SW 1271 (cell line): ENCODE measurements around the gene RHCG.

Source experiments
- DNase-seq, 2 experiments: peaks; one replicate each; lab custom pipeline; 2025; lab: John Stamatoyannopoulos, UW

The RHCG gene

DNA sequence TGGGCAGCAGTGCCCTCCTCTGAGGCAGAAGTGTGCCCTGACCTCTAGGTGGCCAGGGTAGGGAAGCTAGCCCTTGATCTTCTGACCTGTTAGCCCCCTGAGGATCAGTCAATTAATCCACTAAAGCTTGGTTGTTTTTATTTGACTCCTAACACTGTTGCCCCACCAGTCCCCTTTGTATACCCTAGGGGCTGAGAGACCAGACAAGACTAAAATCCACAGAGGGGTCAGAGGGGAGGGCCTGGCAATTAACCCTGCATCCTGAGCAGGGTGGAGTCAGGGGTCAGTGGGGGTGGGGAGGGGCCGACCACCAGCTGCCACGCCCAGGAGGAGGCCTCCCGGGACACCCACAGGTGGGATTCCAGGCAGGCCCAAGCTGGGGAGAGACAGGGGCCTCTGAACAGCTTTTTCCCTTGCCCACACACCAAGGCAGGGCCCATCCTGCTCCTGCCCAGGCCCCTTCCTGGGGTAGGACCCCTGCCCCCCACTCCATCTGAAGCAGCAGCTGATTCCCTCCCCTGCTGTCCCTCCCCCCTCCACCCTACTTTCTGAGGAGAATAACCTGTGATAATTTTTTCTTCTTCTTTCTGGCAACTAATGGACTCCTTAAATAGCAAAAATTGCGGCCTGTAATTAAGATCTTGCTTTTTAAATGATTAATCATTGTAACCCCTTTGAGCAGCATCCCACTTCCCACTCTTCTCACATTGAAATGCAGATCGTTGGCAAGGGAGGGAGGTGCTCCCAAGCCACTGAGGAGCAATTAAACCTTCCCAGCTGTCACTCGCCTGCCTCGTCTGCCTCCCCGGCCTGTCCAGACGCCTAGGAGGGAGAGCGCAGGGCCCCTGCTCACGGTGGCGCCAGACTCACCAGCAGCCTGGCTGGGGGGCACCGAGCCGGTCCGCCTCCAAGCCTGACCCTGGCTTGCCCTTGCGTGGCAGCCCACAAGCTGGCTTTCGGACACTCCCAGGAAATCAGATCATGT is 51.9 kb downstream of the RHCG start:
- no peak for DNase-seq

DNA sequence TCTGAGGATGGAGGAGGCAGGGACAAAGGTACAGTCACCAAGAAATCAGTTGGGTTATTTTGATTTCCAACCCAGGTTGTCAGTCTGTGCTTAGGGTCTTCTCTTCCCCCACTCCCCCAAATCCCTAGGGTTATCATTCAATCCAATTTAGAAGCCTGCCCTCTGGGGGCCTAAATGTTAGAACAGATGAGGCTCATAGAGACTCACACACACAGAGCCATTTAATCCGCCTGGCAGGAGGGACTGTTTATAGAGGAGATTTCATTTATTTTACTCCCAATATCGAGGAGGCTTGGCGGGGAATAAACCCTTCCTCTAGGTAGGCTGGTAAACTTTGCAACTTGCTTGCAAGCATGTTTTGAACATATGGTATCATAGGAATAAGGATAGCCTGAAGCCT is 52.8 kb downstream of the RHCG start:
- no peak for DNase-seq

DNA sequence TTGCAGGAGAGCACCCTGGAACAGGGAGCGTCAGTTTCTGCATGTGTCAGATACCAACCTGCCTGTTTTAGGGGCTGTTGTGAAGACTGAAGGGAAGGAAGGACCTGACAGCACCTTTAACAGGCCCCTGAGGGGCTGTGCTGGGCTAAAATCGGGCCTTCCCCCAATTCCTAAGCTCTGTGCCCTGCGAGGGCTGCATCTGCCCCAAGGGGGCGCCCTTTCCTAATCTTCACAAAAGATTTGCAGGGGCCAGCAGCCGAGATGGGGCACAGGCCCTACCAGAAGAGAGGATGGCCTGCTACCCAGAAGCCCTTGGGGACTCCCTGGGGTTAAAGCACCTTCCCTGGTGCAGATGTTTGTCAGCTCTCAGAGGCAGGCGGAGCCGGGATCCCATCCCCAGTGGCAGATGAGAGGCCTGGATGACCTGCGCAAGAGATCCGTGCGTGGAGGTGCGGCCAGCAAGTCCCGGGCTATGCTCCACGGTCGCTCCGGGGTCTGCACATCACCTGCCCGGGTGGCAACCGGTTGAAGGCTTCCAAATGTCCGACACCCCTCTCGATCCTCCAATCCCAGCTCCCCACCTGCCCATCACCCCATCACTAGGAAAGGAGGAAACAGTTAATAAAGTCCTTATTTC is 53.6 kb downstream of the RHCG start:
- DNase-seq = peak; percentile 35 to 42

DNA sequence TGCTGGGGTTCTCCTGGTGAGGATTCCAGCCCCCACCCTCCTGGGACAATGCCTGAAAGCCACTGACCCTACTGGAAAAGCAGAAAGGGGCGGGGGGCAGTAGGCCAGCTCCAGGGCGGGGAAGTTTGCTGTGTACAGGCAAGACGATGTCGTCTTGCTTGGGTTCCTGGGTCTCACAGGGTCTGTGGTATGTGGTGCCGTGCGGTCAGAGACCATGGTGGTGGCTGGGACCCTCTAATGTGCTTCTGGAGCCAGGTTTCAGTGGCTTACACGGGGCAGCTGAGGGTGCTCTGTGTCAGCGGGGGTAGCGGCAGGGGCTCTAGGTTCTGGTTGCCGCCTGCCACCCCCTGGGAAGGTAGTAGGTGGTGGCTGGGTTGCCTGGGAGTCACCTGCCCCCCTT is 54.2 kb downstream of the RHCG start:
- no peak for DNase-seq

DNA sequence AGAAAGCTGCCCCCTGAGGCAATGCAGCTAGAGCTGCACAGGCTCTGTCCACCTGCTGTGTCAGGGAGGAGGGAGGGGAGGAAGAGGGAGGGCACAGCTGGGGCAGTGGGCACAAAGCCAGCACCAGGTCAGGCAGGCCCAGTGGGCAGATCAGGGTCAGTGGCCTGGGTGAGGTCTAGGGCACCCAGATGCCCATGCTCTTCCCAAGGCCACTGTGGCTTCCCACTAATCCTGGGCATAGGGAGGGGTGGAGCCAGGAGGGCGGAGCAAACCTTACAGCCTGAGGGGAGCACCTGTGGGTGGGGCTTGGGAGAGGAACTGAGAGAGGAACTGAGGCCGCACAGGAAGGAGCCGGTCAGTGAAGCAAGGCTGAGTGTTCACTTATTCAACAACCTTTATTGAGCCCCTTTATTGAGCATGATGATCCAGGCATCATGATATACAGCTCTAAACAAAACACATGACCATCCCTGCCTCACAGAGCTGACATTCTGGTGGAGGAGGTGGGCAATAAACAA is 55.0 kb downstream of the RHCG start:
- DNase-seq = no peak

DNA sequence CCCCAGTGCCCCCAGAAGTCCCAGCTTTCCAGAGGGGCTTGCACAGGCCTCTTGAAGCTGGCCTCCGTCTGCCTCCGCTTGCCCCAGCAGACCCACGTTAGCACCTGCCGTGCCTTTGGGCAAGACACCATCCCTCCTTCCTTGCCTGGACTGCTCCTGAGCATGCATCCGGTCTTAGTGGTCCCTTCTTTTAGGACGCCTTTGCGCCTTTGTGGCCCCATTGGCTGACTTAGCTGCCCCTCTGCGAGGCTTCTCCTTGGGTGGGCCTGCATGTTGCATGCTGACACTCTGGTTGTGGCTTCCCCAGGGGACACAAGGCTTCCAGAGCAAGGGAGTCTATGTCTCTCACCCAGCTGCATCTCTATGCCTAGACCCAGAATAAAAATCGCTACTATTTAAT is 56.6 kb downstream of the RHCG start:
- no peak for DNase-seq

DNA sequence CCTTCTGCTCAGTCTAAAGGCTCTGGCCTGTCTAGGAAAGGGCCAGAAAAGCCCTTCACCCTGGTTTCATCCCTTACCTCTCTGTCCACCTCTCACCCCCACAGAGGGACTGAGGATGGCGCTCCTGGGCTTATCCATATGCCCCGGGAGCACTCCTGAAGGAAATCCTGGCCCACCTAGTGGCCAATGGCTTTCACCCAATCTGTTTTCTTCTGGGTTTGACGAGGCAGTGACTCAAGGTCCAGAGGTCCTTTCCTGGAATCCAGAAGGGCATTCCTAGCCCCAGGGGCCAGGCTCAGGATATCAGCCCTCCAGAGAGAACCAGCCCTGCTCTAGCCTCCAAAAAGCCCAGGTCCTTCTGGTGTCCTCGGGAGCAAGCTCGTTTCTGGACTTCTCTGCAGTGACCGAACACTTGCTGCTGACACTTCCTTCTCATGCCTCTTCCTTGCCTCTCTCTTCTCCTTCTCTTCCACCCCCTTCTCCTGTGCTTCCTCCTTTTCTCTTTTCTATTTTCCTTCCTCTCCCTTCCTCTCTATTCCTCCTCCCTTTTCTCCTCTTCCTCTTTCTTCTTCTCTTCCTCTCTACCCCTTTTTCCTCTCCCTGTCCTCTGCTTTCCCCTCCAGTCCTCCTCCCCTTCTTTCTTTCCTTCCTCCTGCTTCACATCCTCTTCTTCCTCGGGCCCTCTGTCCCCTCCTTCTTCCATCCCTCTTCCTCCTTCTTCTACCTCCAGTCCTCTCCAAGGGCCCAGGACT is 59.6 kb downstream of the RHCG start:
- peak in 1 of 2 experiments; percentile 16 for DNase-seq

DNA sequence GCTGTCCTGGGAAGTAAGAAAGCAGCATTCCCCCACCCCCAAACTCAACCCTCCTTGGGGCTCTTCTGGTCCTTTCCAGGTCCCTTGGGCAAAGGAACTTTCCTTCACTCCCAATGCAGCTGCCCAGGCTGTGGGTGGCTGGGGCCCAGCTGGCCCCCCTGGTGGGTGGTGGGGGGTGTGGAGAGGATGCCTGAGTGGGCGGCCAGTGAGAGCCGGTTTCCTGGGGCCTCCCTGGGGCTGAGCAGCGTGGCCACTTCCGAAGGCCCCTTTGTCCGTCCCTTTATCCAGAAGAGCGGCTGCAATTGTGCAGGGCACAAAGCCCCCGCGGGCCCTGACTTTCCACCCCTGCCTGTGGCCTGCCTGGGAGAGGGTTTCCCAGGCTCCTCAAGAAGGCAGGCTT is 61.0 kb downstream of the RHCG start:
- DNase-seq = no peak

DNA sequence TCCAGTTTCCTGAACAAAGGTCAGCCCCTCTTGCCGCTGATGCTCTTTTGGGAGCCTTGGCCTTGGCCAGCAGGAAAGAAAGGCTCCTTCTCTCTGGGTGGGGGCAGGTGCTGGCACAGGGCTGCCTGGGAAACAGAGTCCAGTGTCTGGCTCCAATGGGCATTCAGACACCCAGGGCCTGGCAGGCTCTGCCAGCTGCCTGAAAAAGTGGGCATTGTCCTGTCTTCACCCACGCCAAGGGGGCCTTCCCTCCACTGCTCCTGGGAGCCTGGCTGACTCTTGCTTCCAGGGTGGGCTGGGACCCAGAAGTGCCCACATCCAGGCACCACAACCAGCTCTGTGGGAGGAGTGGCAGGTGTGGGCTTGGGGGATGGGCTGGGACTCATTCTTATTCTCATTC is 62.7 kb downstream of the RHCG start:
- no peak for DNase-seq

DNA sequence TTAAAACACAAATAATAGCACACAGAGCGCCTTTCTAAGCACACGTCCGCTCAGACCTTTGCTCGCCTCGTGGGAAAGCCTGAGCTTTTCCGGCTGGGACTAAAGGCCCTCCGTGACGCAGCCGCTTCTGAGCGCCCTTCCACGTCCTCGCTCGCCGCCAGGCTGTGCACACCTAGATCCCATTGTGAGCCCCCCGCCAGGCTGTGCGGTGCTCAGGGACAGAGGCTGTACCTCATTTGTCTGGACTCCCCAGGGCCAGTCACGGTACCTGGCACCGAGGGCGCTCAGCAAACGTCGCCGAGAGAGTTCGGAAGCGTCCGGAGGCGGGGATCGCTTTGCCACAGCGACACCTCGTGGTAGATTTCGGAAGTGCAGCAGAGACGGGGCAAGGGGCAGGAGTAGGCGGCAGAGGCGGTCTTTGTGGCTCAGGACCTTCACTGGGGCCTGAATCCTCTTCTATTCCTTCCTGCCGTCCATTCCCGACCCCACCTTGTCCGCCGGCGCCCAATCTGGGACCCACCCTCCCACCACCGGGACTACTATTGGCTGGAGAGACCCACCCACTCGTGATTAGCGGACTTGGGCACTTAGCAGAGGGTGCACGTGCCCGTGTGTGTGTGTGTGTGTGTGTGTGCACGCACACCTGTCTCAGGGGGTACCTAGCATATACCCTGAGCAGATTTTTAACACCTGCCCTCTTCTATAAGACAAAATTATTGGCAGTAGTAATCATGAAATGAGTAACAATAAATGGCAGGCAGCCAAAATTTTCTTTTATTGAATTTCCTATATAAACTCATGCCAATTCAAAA is 65.6 kb downstream of the RHCG start:
- DNase-seq = peak; percentile 19 to 78

DNA sequence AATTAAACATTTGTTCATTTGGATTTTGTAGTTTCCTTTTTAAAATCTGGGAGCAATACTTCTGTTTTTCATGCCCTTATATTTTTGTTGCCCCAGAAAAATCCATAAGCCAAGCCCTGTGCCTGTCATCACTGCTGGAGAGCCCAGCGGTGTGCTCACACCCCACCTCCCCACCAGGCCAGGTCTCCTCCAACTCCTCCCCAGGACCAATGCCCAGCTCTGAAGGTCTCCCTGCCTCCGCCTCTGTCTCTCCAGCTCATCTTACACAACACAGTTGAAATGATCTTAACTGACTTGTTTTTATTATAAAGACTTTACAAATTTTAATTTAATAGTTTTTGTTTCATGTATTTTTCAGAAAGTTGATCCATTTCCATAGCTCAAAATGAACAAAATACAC is 66.4 kb downstream of the RHCG start:
- DNase-seq = no peak

DNA sequence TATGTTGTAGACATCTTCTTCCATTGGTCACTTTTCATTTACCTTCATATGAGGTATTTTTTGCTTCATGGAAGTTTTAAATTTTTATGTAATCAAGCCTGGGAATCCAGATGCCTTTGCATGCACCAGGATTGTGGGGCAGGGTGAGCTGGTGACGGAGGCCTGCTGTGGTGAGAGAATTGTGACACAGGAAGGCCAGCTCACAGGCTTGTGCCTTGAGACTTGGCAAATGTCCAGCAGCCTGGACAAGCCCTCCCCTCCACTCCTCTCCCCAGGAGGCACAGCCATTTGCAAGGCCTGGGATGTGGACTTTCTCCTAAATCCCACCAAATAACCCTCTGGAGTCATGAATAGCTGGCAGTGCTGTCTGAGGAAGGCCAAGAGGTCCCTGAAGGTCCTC is 67.4 kb downstream of the RHCG start:
- no peak for DNase-seq

DNA sequence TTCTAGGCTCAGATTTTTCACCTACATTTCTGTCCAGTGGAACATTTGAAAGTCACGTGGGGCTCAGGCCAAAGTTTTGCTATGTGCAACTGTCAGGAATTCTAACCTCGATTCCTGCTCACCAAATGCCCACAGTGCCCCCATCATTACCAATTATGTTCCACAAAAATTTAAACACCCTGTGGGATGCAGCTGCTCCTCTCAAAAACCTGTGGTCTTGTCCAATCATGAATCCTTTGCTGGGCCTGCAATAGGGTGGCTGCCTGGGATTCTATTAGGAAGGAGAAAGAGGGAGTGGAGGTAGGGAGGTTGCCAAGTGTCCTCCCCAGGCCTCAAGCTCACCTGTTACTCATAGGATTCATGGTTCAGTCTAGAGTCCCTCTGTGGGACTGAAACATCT is 68.1 kb downstream of the RHCG start:
- DNase-seq = no peak

DNA sequence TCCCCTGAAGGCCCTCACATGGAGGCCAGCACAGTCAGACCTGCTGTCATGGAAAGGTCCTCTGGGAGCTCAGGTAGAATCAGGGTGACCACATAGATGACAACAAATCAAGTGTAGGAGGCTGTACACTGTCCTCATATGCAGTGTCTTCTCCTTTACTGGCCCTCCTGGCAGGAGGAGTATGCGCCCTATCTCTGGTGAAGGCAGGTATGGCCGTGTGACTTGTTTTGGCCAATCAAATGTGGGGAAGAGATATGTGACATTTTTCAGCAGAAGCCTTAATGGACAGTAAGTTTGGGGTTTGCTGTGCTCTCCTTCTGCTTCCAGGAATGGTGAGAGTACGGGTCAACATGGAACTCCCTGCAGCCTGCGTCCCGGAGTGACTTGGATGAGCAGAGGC is 69.9 kb downstream of the RHCG start:
- DNase-seq = no peak

DNA sequence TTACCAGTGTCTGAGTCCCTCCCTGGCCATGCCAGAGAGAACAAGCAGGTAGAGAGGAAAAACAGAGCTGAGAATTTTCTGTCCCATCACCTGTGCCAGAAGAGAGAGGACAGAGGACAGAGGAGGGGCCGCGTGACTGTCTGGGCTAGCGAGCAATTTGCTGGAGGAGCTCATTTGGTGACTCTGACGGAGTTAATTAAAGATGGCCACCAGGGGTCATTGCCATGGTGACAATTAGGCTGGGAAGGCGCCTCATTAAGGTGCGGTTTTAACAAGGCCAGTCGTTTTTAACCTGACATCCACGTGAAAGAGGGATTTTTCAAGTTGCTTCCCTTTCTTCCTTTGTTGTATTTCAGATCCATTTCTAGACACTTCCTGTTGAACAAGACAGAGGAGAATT is 72.4 kb downstream of the RHCG start:
- DNase-seq = no peak
